NCI-H1417 treated with DMSO at 0.1 percent for 48 hours (cell line): ENCODE measurements around the gene OSBPL1A.
A peak's percentile ranks its signal among the peaks of the same experiment; 100 is the strongest.
"Not testable (repeated sequence)": the region's sequence is repeated elsewhere in the genome, so short reads cannot be mapped to it uniquely, and the experiment has no call there.

Experiments
- DNase-seq: peaks from one replicate; lab custom pipeline; 2025; lab: John Stamatoyannopoulos, UW

The OSBPL1A gene

GRCh38 chr18:24185805-24186204, 211.8 kb downstream of the OSBPL1A start:
- DNase-seq = no peak

GRCh38 chr18:24181806-24182205, 215.8 kb downstream of the OSBPL1A start:
- no peak for DNase-seq

GRCh38 chr18:24180048-24180447, 217.6 kb downstream of the OSBPL1A start:
- no peak for DNase-seq

GRCh38 chr18:24177499-24178133, 220.0 kb downstream of the OSBPL1A start:
- DNase-seq = no peak

GRCh38 chr18:24176727-24177416, 220.8 kb downstream of the OSBPL1A start:
- DNase-seq = no peak

- DNase-seq = no peak
Measured at GRCh38 chr18:24173997-24174396, 223.6 kb downstream of the OSBPL1A start.

GRCh38 chr18:24170360-24170759, 227.3 kb downstream of the OSBPL1A start:
- DNase-seq = no peak

- DNase-seq = no peak
Measured at GRCh38 chr18:24168496-24168895, 229.1 kb downstream of the OSBPL1A start.

- no peak for DNase-seq
Measured at GRCh38 chr18:24161304-24161703, 236.3 kb downstream of the OSBPL1A start.

- DNase-seq = no peak
Measured at GRCh38 chr18:24160086-24160485, 237.5 kb downstream of the OSBPL1A start.

GRCh38 chr18:24157855-24158254, 239.8 kb downstream of the OSBPL1A start:
- DNase-seq = no peak

GRCh38 chr18:24153397-24153796, 244.2 kb downstream of the OSBPL1A start:
- no peak for DNase-seq

GRCh38 chr18:24149591-24149990, 248.0 kb downstream of the OSBPL1A start:
- DNase-seq = not testable (repeated sequence)

- no peak for DNase-seq
Measured at GRCh38 chr18:24142376-24142775, 255.2 kb downstream of the OSBPL1A start.

GRCh38 chr18:24140697-24141096, 256.9 kb downstream of the OSBPL1A start:
- no peak for DNase-seq

GRCh38 chr18:24138789-24139616, 258.6 kb downstream of the OSBPL1A start, which contains the start of gene CABYR:
Gene CABYR, plus strand, starts transcription at chr18:24139062. Its CDS starts 4,053 bp downstream, at chr18:24143115.
- DNase-seq = peak; percentile 44

GRCh38 chr18:24138409-24138788, 259.2 kb downstream of the OSBPL1A start:
- peak; percentile 29 for DNase-seq

- no peak for DNase-seq
Measured at GRCh38 chr18:24136967-24137373, 260.7 kb downstream of the OSBPL1A start.

GRCh38 chr18:24130494-24130893, 267.1 kb downstream of the OSBPL1A start:
- DNase-seq = peak; percentile 39

- DNase-seq = no peak
Measured at GRCh38 chr18:24128700-24129099, 268.9 kb downstream of the OSBPL1A start.

- no peak for DNase-seq
Measured at GRCh38 chr18:24127735-24128134, 269.9 kb downstream of the OSBPL1A start.

- DNase-seq = peak; percentile 29
Measured at GRCh38 chr18:24126155-24126961, 271.3 kb downstream of the OSBPL1A start.
